WTC11 (cell line): ENCODE results near the gene P4HTM. TPM values are rescaled to one million over a fixed set of nuclear protein-coding genes. Genes with fewer than 3 reads are reported as not detected.

Experiments used
- ATAC-seq: fragments of 200-7000 bp; cut with Tn5 transposase; 2 replicates; pipeline ENCODE4 v1.10.0; 2021; ENCODE audit warnings: mild to moderate bottlenecking, moderate library complexity
- CTCF ChIA-PET: fragments of 300-600 bp; sonication (Branson Sonifier 250); formaldehyde crosslinking; loops from one replicate; lab custom pipeline; 2021; ENCODE audit warnings: antibody characterized with exemption; lab: Charles Lee
- POLR2A ChIA-PET: fragments of 350-600 bp; sonication (Branson Sonifier 250); formaldehyde crosslinking; loops from one replicate; lab custom pipeline; 2021; ENCODE audit warnings: antibody characterized with exemption; lab: Charles Lee
- DNase-seq: peaks from one replicate; pipeline ENCODE4 v3.0.0; 2021; ENCODE audit warnings: low spot score
- H3K27ac Mint-ChIP-seq: 2 replicates; pipeline ENCODE4 v1.8.0; 2021; ENCODE audit warnings: mixed read lengths
- H3K27me3 Mint-ChIP-seq: 2 replicates; pipeline ENCODE4 v1.8.0; 2021; ENCODE audit warnings: low read depth, mild to moderate bottlenecking, moderate library complexity, mixed read lengths
- H3K36me3 Mint-ChIP-seq: 2 replicates; pipeline ENCODE4 v1.8.0; 2021; ENCODE audit warnings: mixed read lengths
- H3K4me1 Mint-ChIP-seq: 2 replicates; pipeline ENCODE4 v1.8.0; 2022; ENCODE audit warnings: mixed read lengths
- H3K4me3 Mint-ChIP-seq: 2 replicates; pipeline ENCODE4 v1.8.0; 2021; ENCODE audit warnings: mild to moderate bottlenecking, moderate library complexity, mixed read lengths
- H3K9me3 Mint-ChIP-seq: 2 replicates; pipeline ENCODE4 v1.8.0; 2021; ENCODE audit warnings: mixed read lengths
- AFF4 ChIP-seq: sonication (generic); formaldehyde crosslinking; IDR thresholded peaks from 2 replicates; pipeline ENCODE4 v1.8.1; 2023; ENCODE audit warnings: mild to moderate bottlenecking, missing genetic modification reagents, borderline replicate concordance
- GRHL2 ChIP-seq: fragments of 250-450 bp; sonication (Bioruptor Pico); IDR thresholded peaks from 2 replicates; pipeline ENCODE4 v1.8.0; 2022; ENCODE audit warnings: mild to moderate bottlenecking, moderate library complexity; ENCODE audit not compliant: insufficient replicate concordance, severe bottlenecking
- HMGA2 ChIP-seq: fragments of 250-450 bp; sonication (Bioruptor Pico); IDR thresholded peaks from 2 replicates; pipeline ENCODE4 v1.4.0; 2021; ENCODE audit warnings: mild to moderate bottlenecking, moderate library complexity
- IRF1 ChIP-seq: sonication (generic); formaldehyde crosslinking; IDR thresholded peaks from 2 replicates; pipeline ENCODE4 v1.8.0; 2023; ENCODE audit warnings: missing genetic modification reagents
- IRF2 ChIP-seq: sonication (generic); formaldehyde crosslinking; IDR thresholded peaks from 2 replicates; pipeline ENCODE4 v1.8.0; 2022; ENCODE audit warnings: low read depth, missing genetic modification reagents, borderline replicate concordance
- JUN ChIP-seq: sonication (generic); formaldehyde crosslinking; IDR thresholded peaks from 2 replicates; pipeline ENCODE4 v1.8.0; 2023; ENCODE audit warnings: mild to moderate bottlenecking, missing genetic modification reagents
- NR1H2 ChIP-seq: sonication (generic); formaldehyde crosslinking; IDR thresholded peaks from 2 replicates; pipeline ENCODE4 v1.9.0; 2021; ENCODE audit warnings: mild to moderate bottlenecking, moderate library complexity, missing genetic modification reagents
- NR3C1 ChIP-seq: sonication (generic); formaldehyde crosslinking; conservative IDR thresholded peaks from 2 replicates; pipeline ENCODE4 v1.8.1; 2023; ENCODE audit warnings: low read depth, mild to moderate bottlenecking, missing genetic modification reagents
- PRDM15 ChIP-seq: sonication (generic); formaldehyde crosslinking; IDR thresholded peaks from 2 replicates; pipeline ENCODE4 v1.8.0; 2022; ENCODE audit warnings: missing genetic modification reagents
- SMAD3 ChIP-seq: sonication (generic); formaldehyde crosslinking; IDR thresholded peaks from 2 replicates; pipeline ENCODE4 v1.8.0; 2022; ENCODE audit warnings: missing genetic modification reagents, mild to moderate bottlenecking, borderline replicate concordance
- TCF7 ChIP-seq: sonication (generic); formaldehyde crosslinking; IDR thresholded peaks from 2 replicates; pipeline ENCODE4 v1.8.0; 2022; ENCODE audit warnings: mild to moderate bottlenecking, low read depth, missing genetic modification reagents, moderate library complexity
- ZNF281 ChIP-seq: sonication (generic); formaldehyde crosslinking; IDR thresholded peaks from 2 replicates; pipeline ENCODE4 v1.8.0; 2023; ENCODE audit warnings: mild to moderate bottlenecking, missing genetic modification reagents
- total RNA-seq: library from RNA; stranded (reverse); gene quantifications from 3 replicates; pipeline ENCODE4 v1.2.3, GENCODE V29; 2021

Gene P4HTM
- total RNA-seq, 1 experiment from 2014 or later: 21.9 TPM

GRCh38 chr3:49020330-49021212 lies 30.5 kb downstream of the P4HTM start:
- H3K9me3 Mint-ChIP-seq: no peaks in the 10 kb centered on the region
- peaks cover 39% of the 10 kb centered on the region for H3K36me3 Mint-ChIP-seq
- TF ChIP-seq PRDM15 (peak; percentile 64), ZNF281 (CRISPR knock-in tag) (no peak), JUN (CRISPR knock-in tag) (0 out of 2 replicates have a peak, but pooled peaks have one; percentile 35), AFF4 (CRISPR knock-in tag) (no peak), SMAD3 (CRISPR knock-in tag) (no peak), HMGA2 (no peak), IRF2 (no peak), TCF7 (CRISPR knock-in tag) (0 out of 2 replicates have a peak, but pooled peaks have one; percentile 16), NR1H2 (CRISPR knock-in tag) (no peak), NR3C1 (CRISPR knock-in tag) (0 out of 2 replicates have a peak, but pooled peaks have one; percentile 3), GRHL2 (CRISPR knock-in tag) (no peak), IRF1 (CRISPR knock-in tag) (0 out of 2 replicates have a peak, but pooled peaks have one; percentile 10)
- TF ChIP-seq, all 79 proteins: peak for 5
- DNase-seq: peak; percentile 51
- POLR2A ChIA-PET: interaction anchor here (0.5 to 4.3 kb wide), 9 partner anchors 8 to 519 kb away, joined by 3 to 81 read pairs (median 11); partner anchors contain the start of genes CELSR3, IMPDH2, IP6K2 and P4HTM
- H3K27me3 Mint-ChIP-seq: no peaks in the 10 kb centered on the region
- peak overlapping the region; percentile 89 for H3K27ac Mint-ChIP-seq
- CTCF ChIA-PET: interaction anchor here (1.3 to 8.2 kb wide), 7 partner anchors 11 to 408 kb away, joined by 3 to 124 read pairs (median 8); partner anchors contain the start of genes IP6K2, KLHDC8B, NICN1 and P4HTM
- ATAC-seq: no peak
- peaks cover 28% of the 10 kb centered on the region for H3K4me1 Mint-ChIP-seq
- H3K4me3 Mint-ChIP-seq: peak overlapping the region; percentile 92
